SU-DHL-6 (cell line): Measurements from ENCODE around the gene HP.
"Not testable (repeated sequence)": the region's sequence is repeated elsewhere in the genome, so short reads cannot be mapped to it uniquely, and the experiment has no call there.

ENCODE experiments used
- H2AFZ ChIP-seq: fragments of 200-600 bp; sonication (generic); 2 replicates; pipeline ENCODE4 v1.6.1; 2014; ENCODE audit warnings: low read depth, mild to moderate bottlenecking, moderate library complexity, mixed read lengths, antibody characterized with exemption, low read length; ENCODE audit not compliant: severe bottlenecking
- H3F3A ChIP-seq: fragments of 200-600 bp; shearing (Covaris generic); 2 replicates; pipeline ENCODE4 v1.6.0; 2016; ENCODE audit warnings: antibody characterized with exemption, mild to moderate bottlenecking; ENCODE audit not compliant: insufficient read depth
- H3K27ac ChIP-seq: fragments of 200-600 bp; sonication (generic); 2 replicates; pipeline ENCODE4 v1.5.1; 2016; ENCODE audit warnings: low read depth, mild to moderate bottlenecking, low read length, moderate library complexity, mixed read lengths
- H3K27me3 ChIP-seq: fragments of 200-600 bp; sonication (generic), shearing (Covaris generic); 2 replicates; pipeline ENCODE4 v1.6.0; 2014; ENCODE audit warnings: mild to moderate bottlenecking, low read length
- H3K36me3 ChIP-seq: fragments of 200-600 bp; sonication (generic); 2 replicates; pipeline ENCODE4 v1.6.1; 2014; ENCODE audit warnings: mild to moderate bottlenecking, low read length, mixed read lengths
- H3K4me2 ChIP-seq: fragments of 300-600, 200-600 bp; shearing (Covaris generic), sonication (generic); 2 replicates; pipeline ENCODE4 v1.6.0; 2014; ENCODE audit warnings: low read length, low read depth, mild to moderate bottlenecking; ENCODE audit not compliant: poor library complexity, severe bottlenecking
- H3K4me3 ChIP-seq: fragments of 200-600 bp; sonication (generic); 2 replicates; pipeline ENCODE4 v1.5.1; 2014; ENCODE audit warnings: antibody characterized with exemption, low read length, mild to moderate bottlenecking, mixed read lengths; ENCODE audit not compliant: insufficient read depth, poor library complexity, severe bottlenecking
- H3K79me2 ChIP-seq: fragments of 200-600 bp; sonication (generic); 2 replicates; pipeline ENCODE4 v1.6.1; 2014; ENCODE audit warnings: mild to moderate bottlenecking, low read length, moderate library complexity; ENCODE audit not compliant: insufficient read depth
- H3K9ac ChIP-seq: fragments of 200-600 bp; sonication (generic); 2 replicates; pipeline ENCODE4 v1.7.0; 2014; ENCODE audit warnings: mild to moderate bottlenecking, low read length
- H3K9me2 ChIP-seq: fragments of 200-600 bp; sonication (generic); replicated peaks from 2 replicates; pipeline ENCODE4 v1.6.1; 2014; ENCODE audit warnings: low read length; ENCODE audit not compliant: insufficient read depth
- H3K9me3 ChIP-seq: fragments of 200-600 bp; sonication (generic); 2 replicates; pipeline ENCODE4 v1.6.1; 2014; ENCODE audit warnings: low read length, mixed read lengths; ENCODE audit not compliant: insufficient read depth
- H4K20me1 ChIP-seq: fragments of 200-600 bp; sonication (generic); 2 replicates; pipeline ENCODE4 v1.6.1; 2014; ENCODE audit warnings: low read depth, mild to moderate bottlenecking, antibody characterized with exemption, low read length, moderate library complexity, mixed read lengths
- CTCF ChIP-seq: fragments of 200-600 bp; sonication (generic); IDR thresholded peaks from one replicate; pipeline ENCODE4 v1.5.1; 2017; ENCODE audit warnings: antibody characterized with exemption, mild to moderate bottlenecking, low read length, moderate library complexity; ENCODE audit not compliant: insufficient read depth, poor library complexity, severe bottlenecking
- EZH2phosphoT487 ChIP-seq: fragments of 200-600 bp; sonication (generic), shearing (Covaris generic); conservative IDR thresholded peaks from 2 replicates; pipeline ENCODE4 v1.6.1; 2018; ENCODE audit warnings: mild to moderate bottlenecking, antibody characterized with exemption, low read length, moderate library complexity, mixed read lengths

Gene HP

DNA sequence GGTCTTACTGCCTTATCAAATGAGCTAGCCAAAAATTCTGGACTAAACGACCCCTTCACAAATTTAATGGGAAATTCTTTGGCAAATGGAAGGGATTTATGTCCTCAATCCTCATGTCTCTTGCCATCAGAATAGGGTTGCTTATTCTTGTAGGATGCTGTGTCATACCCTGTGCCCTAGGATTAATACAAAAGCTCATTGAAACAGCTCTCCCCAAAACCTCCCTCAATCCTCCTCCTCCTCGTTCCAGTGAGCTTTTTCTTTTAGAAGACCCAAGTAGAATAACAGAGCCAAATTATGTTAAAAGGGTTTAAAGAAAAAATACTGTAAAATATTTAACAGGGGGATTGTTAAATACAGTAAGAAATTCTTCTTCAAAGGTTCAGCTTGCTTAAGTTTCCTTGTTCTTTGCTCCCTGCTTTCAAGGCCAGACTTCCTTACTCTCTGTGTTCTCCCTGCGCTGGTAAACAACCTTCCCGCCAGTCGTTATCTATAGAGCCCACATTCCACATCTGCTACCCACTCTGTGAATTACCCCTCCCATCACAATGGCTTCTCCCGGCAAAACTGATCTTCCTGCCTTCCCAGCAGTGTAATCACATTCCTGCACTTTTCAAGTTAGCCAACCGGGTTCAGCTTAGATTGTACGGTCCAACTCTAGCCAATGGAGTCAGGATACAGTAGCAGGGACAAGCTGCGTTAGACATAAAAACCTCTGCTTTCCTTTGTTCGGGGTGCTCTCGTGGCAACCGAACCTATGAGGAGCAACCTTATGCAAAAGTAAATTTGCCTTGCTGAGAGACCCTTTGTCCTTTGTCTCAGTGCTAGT, 18.4 kb downstream of the HP start:
- Histone ChIP-seq H3K36me3 (no peaks in the 10 kb centered on the region), H3F3A (no peaks in the 10 kb centered on the region), H3K9me3 (no peaks in the 10 kb centered on the region), H4K20me1 (no peaks in the 10 kb centered on the region), H3K9me2 (no peaks in the 10 kb centered on the region), H3K27ac (no peak overlapping the region), H2AFZ (no peak overlapping the region), H3K9ac (no peak overlapping the region), H3K79me2 (no peaks in the 10 kb centered on the region), H3K4me2 (no peak overlapping the region), H3K4me3 (no peak overlapping the region), H3K27me3 (no peaks in the 10 kb centered on the region)
- TF ChIP-seq CTCF = no peak
- TF ChIP-seq EZH2phosphoT487 = no peak

GRCh38 chr16:72073560-72074230, 19.4 kb downstream of the HP start:
- Histone ChIP-seq H4K20me1 (no peaks in the 10 kb centered on the region), H3K27ac (no peak overlapping the region), H3K4me2 (no peak overlapping the region), H3K9ac (no peak overlapping the region), H3K4me3 (no peak overlapping the region), H3K36me3 (no peaks in the 10 kb centered on the region), H2AFZ (no peak overlapping the region), H3F3A (no peaks in the 10 kb centered on the region), H3K27me3 (no peaks in the 10 kb centered on the region), H3K79me2 (no peaks in the 10 kb centered on the region), H3K9me2 (no peaks in the 10 kb centered on the region), H3K9me3 (no peaks in the 10 kb centered on the region)
- no peak for TF ChIP-seq EZH2phosphoT487
- no peak for TF ChIP-seq CTCF

GRCh38 chr16:72075067-72075466, 20.8 kb downstream of the HP start:
- H3K79me2 ChIP-seq, H3K9ac ChIP-seq, H3K27ac ChIP-seq, H3K4me2 ChIP-seq, H3K9me2 ChIP-seq, H3F3A ChIP-seq, H4K20me1 ChIP-seq, H3K9me3 ChIP-seq, H3K4me3 ChIP-seq, H2AFZ ChIP-seq, H3K27me3 ChIP-seq, H3K36me3 ChIP-seq: not testable (repeated sequence)

DNA sequence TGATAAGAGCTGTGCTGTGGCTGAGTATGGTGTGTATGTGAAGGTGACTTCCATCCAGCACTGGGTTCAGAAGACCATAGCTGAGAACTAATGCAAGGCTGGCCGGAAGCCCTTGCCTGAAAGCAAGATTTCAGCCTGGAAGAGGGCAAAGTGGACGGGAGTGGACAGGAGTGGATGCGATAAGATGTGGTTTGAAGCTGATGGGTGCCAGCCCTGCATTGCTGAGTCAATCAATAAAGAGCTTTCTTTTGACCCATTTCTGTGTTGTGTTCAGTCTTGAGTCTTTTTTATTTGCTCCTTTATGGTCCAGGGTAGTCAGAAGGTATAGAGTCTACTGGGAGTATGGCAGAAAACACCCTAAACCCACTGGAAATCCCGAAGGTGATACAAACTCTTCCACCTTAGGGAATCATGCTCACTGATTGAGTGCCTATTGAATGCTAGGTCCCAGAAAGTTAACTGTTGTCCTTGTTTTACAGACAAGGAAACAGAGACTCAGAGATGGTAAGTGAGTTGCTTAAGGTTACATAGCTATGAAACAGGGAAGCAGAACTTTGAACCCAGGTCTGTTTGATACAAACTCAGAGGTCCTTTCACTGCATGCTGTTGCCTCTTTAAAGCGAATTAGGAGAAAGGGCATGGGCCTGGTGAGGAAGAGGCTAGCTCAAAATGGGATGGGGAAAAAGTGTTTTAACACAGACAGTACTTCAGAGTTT, 22.8 kb downstream of the HP start:
- not testable (repeated sequence) for H3K9ac ChIP-seq, H3K27me3 ChIP-seq, H3F3A ChIP-seq, H3K79me2 ChIP-seq, H3K4me3 ChIP-seq, H3K36me3 ChIP-seq, H3K4me2 ChIP-seq, H3K9me2 ChIP-seq, H3K27ac ChIP-seq, H3K9me3 ChIP-seq, H2AFZ ChIP-seq, H4K20me1 ChIP-seq
